Measurements from ENCODE around the gene KTI12.
A peak's percentile ranks its signal among the peaks of the same experiment; 100 is the strongest.
"Not testable (repeated sequence)": the region's sequence is repeated elsewhere in the genome, so short reads cannot be mapped to it uniquely, and the experiment has no call there.

The KTI12 gene

DNA sequence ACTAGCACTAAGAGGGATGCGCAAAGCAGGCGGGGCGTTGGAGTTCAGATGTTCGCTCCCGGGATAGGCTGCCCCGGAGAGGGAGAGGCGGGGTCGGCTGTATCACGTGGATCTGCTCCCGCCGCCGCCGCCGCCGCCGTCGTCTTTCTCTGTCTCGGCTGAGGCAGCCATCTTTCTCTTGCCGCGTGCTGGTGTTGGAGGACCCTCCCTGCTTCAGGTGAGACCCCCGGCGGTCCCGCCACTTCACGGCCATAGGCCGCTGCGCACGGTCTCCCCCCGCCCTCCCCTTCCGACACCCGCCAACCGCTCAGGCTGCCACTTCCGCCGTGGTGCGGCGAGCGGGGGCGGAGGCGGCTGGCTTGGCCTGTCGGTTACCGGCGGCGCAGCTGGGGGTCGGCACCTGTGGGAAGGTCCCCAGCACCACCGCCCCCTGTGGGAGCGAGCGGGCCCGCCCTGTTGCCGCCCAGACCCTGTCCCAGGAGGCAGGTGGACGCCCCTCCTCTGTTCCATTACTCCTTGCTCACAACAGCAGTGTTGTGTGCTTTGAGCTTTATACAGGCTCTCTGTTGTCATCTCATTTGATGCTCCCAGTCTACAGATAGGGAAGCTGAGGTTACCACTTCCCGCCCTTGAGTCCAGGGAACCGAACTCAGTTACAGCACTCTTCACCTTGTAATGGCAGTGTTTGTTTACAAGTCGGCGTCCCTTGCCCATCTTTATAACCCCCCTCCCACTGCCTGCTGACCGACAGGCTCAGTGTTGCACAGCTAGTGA lies 22.7 kb upstream of the KTI12 start, which contains the start of gene BTF3L4:
Gene BTF3L4, plus strand, starts transcription at position 133 of the 774 bp plus-strand sequence. CDS start 3,553 bp downstream, outside the sequence.
- Mint-ChIP-seq H3K4me3 (peak within 1 kb of the TSS; percentile 93 to 100 (median 99)), H3K4me1 (peaks cover 45% of the 10 kb centered on the region), H3K9me3 (no peaks in the 10 kb centered on the region), H3K27ac (peak within 1 kb of the TSS; percentile 94 to 98 (median 96)), H3K36me3 (ENCODE audit: low read depth) (peaks cover 24% of the 10 kb centered on the region), H3K27me3 (ENCODE audit: low read depth) (no peaks in the 10 kb centered on the region)
- TF ChIP-seq, protein P1, sequence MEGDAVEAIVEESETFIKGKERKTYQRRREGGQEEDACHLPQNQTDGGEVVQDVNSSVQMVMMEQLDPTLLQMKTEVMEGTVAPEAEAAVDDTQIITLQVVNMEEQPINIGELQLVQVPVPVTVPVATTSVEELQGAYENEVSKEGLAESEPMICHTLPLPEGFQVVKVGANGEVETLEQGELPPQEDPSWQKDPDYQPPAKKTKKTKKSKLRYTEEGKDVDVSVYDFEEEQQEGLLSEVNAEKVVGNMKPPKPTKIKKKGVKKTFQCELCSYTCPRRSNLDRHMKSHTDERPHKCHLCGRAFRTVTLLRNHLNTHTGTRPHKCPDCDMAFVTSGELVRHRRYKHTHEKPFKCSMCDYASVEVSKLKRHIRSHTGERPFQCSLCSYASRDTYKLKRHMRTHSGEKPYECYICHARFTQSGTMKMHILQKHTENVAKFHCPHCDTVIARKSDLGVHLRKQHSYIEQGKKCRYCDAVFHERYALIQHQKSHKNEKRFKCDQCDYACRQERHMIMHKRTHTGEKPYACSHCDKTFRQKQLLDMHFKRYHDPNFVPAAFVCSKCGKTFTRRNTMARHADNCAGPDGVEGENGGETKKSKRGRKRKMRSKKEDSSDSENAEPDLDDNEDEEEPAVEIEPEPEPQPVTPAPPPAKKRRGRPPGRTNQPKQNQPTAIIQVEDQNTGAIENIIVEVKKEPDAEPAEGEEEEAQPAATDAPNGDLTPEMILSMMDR (IDR thresholded peaks at IDR 0.05; ENCODE audit: unreplicated experiment in 3 of 3) = no peak

DNA sequence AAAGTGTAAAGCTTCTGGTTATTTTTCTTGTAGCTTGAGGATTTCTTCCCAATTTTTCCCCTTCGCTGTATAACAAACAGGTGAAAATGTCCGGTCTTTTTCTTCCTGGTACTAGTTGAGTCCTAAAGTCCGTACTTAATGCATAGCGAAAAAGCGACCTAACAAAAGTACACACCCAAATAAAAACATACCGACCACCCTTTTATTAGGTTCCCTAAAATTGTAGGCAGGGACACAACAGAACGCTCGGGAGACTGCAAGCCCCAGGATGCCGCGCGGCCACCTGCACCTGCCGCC lies 22.2 kb upstream of the KTI12 start:
- Mint-ChIP-seq H3K27ac (peak overlapping the region; percentile 94 to 98 (median 96)), H3K4me3 (peak overlapping the region; percentile 93 to 97 (median 97)), H3K36me3 (ENCODE audit: low read depth) (peaks cover 23% of the 10 kb centered on the region), H3K9me3 (no peaks in the 10 kb centered on the region), H3K27me3 (ENCODE audit: low read depth) (no peaks in the 10 kb centered on the region), H3K4me1 (peaks cover 45% of the 10 kb centered on the region)
- TF ChIP-seq, protein P1 (IDR thresholded peaks at IDR 0.05; ENCODE audit: unreplicated experiment in 3 of 3) = no peak

DNA sequence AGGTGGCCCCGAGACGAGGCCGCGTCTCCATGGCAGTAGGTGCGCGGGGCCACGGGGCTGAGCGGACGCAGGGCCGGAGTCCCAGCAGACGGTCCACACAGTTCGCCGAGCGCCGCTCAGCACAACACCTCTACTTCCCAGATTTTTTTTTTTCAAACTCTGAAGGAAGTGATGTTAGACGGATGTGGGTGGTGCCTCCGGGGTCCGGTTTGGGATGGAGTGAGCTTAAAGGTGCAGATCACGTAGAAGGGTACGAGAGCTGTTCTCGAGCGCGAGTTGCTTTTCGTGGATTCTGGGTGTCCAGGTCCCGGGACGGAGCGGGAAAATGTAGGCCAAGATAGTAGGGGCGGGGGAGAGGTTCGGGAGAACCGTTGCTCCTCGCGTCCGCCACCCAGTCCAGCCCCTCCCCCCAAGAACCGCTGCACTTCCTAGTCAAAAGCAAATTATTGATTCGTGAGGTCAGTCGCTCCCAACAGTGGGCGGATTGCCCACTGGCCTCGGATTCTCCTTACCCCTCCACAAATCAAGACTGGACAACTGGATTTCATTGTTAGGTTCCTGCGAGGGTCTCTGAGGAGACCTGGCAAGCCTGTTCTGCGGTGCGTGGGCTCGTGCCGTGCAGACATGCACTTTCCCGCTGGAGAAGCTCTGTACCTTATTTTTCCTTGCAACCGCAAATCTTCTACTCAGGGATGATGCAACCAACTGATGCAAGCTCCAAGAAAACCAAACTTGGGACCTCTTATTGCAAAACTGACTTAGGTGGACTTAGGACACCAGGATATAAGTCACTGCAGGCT lies 21.7 kb upstream of the KTI12 start, which contains the start of gene TXNDC12:
Gene TXNDC12, minus strand, starts transcription at position 126 of the 800 bp plus-strand sequence. Its CDS starts 95 bp downstream, at position 31.
- H3K27me3 Mint-ChIP-seq (ENCODE audit: low read depth) = no peaks in the 10 kb centered on the region
- H3K4me1 Mint-ChIP-seq = peaks cover 45% of the 10 kb centered on the region
- H3K9me3 Mint-ChIP-seq = no peaks in the 10 kb centered on the region
- H3K36me3 Mint-ChIP-seq (ENCODE audit: low read depth) = peaks cover 17% of the 10 kb centered on the region
- peak within 1 kb of the TSS; percentile 93 to 97 (median 97) for H3K4me3 Mint-ChIP-seq
- TF ChIP-seq, protein P1 (IDR thresholded peaks at IDR 0.05; ENCODE audit: unreplicated experiment in 3 of 3) = no peak
- H3K27ac Mint-ChIP-seq = peak within 1 kb of the TSS; percentile 94 to 98 (median 96)

DNA sequence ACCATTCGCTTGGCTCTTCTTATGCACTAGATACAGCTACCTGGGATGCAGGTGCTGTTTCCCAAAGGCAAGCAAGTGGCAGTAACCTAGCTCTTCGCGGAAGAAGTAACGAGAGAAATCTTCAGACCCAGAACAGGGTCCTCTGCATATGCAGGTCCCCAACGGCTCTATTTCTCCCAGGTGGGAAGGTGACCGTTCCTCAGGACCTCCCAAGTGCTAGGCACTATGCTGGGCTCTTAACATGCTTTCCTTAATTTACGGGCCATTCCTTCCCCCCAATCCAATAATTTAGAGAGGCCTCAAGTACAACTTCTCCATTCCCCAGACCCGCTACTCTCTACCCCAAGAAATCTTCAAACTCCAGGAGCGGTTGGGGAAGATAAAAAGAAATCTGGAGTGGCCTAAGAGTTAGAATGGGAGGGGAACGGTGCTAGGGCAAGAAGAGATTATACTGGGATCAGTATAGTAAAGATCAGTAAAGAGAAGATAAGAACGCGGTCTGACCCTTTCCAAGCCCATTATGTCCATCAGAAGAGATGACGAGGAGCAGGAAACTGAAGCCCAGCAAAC lies 21.0 kb upstream of the KTI12 start:
- H3K27ac Mint-ChIP-seq = peak overlapping the region; percentile 94 to 98 (median 96)
- peak overlapping the region; percentile 93 to 97 (median 97) for H3K4me3 Mint-ChIP-seq
- H3K27me3 Mint-ChIP-seq (ENCODE audit: low read depth) = no peaks in the 10 kb centered on the region
- H3K36me3 Mint-ChIP-seq (ENCODE audit: low read depth) = peaks cover 10% of the 10 kb centered on the region
- TF ChIP-seq, protein P1 (IDR thresholded peaks at IDR 0.05; ENCODE audit: unreplicated experiment in 3 of 3) = no peak
- H3K4me1 Mint-ChIP-seq = peaks cover 45% of the 10 kb centered on the region
- H3K9me3 Mint-ChIP-seq = no peaks in the 10 kb centered on the region

DNA sequence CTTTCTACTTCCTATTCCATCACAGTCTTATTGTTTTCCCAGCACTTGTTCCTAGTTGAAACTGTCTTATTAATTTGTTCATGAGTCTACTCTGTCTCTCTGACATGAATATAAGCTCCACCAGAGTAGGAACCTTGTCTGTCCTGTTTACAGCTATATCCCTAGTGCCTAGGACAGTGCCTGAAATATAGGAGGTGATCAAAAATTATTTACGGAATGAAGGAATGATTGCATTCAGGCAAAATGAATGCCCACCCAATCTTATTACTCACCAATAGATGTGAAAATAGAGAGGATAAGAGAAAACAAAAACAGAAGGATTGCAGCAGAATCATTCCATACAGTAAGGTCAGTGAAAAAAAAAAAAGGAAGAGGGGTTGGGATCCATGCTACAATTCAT lies 20.3 kb upstream of the KTI12 start:
- peak overlapping the region; percentile 94 to 98 (median 96) for H3K27ac Mint-ChIP-seq
- H3K27me3 Mint-ChIP-seq (ENCODE audit: low read depth) = no peaks in the 10 kb centered on the region
- peaks cover 10% of the 10 kb centered on the region for H3K36me3 Mint-ChIP-seq (ENCODE audit: low read depth)
- TF ChIP-seq, protein P1 (IDR thresholded peaks at IDR 0.05; ENCODE audit: unreplicated experiment in 3 of 3) = no peak
- H3K4me3 Mint-ChIP-seq = peak overlapping the region; percentile 93 to 97 (median 97)
- H3K9me3 Mint-ChIP-seq = no peaks in the 10 kb centered on the region
- H3K4me1 Mint-ChIP-seq = peaks cover 40% of the 10 kb centered on the region

DNA sequence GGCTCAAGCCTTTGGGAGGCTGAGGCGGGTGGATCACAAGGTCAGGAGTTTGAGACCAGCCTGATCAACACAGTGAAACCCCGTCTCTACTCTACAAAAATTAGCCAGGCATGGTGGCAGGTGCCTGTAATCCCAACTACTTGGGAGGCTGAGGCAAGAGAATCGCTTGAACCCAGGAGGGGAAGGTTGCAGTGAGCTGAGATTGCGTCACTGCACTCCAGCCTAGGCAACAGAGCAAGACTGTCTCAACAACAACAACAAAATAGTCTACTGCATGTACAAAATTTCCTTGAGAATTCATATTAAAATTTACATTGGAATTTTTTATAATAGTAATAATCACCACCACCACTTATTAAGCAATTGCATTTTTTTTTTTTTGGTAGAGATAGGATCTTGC lies 15.7 kb upstream of the KTI12 start:
- not testable (repeated sequence) for H3K4me3 Mint-ChIP-seq; H3K9me3 Mint-ChIP-seq; H3K27me3 Mint-ChIP-seq (ENCODE audit: low read depth); H3K27ac Mint-ChIP-seq
- peaks cover 14% of the 10 kb centered on the region for H3K4me1 Mint-ChIP-seq
- peaks cover 26% of the 10 kb centered on the region for H3K36me3 Mint-ChIP-seq (ENCODE audit: low read depth)

DNA sequence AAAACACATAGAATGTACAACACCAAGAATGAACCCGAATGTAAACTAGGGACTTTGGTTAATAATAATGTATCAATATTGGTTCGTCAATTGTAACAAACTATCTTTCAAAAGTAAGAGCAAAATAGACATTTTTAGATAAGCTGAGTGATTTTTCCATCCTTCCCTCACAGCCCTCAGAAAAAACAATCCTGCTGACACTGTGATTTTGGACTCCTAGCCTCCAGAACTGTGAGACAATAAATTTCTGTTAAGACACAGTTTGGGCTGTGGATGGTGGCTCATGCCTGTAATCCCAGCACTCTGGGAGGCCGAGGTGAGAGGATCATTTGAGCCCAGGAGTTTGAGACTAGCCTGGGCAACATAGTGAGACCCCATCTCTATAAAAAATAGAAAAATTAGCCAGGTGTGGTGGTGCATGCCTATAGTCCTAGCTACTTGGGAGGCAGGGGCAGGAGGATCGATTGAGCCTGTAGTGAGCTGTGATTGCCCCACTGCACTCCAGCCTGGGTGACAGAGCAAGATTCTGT lies 12.1 kb upstream of the KTI12 start:
- H3K4me1 Mint-ChIP-seq, H3K4me3 Mint-ChIP-seq: not testable (repeated sequence)

More for the DNA sequence above, 12.1 kb upstream of the KTI12 start:
- peaks cover 19% of the 10 kb centered on the region for H3K36me3 Mint-ChIP-seq (ENCODE audit: low read depth)
- not testable (repeated sequence) for H3K27me3 Mint-ChIP-seq (ENCODE audit: low read depth); H3K9me3 Mint-ChIP-seq; H3K27ac Mint-ChIP-seq

Data from nephron (organoid).